Kidney tubule cell (primary cell): ENCODE results near the gene CAMP.
"Not testable (repeated sequence)": the region's sequence is repeated elsewhere in the genome, so short reads cannot be mapped to it uniquely, and the experiment has no call there.

Experiments
- DNase-seq: peaks from one replicate; pipeline ENCODE4 v3.0.0-alpha.2; 2018; ENCODE audit warnings: low spot score

Gene CAMP

GRCh38 chr3:48222616-48223513, at the start of gene CAMP:
TSS of gene CAMP (plus strand) at chr3:48223495. CDS start at chr3:48223512, 17 bp downstream.
- DNase-seq: peak; percentile 81

- no peak for DNase-seq
Observed at GRCh38 chr3:48178072-48178471, 45.2 kb upstream of the CAMP start.

GRCh38 chr3:48180021-48180420, 43.3 kb upstream of the CAMP start:
- no peak for DNase-seq

- DNase-seq: peak; percentile 19
Observed at GRCh38 chr3:48180531-48181253, 42.6 kb upstream of the CAMP start.

- no peak for DNase-seq
Observed at GRCh38 chr3:48184299-48184698, 39.0 kb upstream of the CAMP start.

- DNase-seq: no peak
Observed at GRCh38 chr3:48185129-48185528, 38.2 kb upstream of the CAMP start.

- no peak for DNase-seq
Observed at GRCh38 chr3:48186631-48187300, 36.5 kb upstream of the CAMP start.

GRCh38 chr3:48187301-48187578, 36.1 kb upstream of the CAMP start:
- DNase-seq: peak; percentile 22

- DNase-seq: no peak
Observed at GRCh38 chr3:48187579-48188265, 35.6 kb upstream of the CAMP start.

GRCh38 chr3:48188266-48189201, 34.8 kb upstream of the CAMP start, which contains the start of gene CDC25A:
TSS of gene CDC25A (minus strand) at chr3:48188417. CDS start at chr3:48187947, 470 bp downstream.
- DNase-seq: peak; percentile 99

GRCh38 chr3:48189321-48189720, 34.0 kb upstream of the CAMP start:
- DNase-seq: no peak

- no peak for DNase-seq
Observed at GRCh38 chr3:48190911-48191310, 32.4 kb upstream of the CAMP start.

- peak; percentile 58 for DNase-seq
Observed at GRCh38 chr3:48194446-48195071, 28.7 kb upstream of the CAMP start.

GRCh38 chr3:48196611-48197010, 26.7 kb upstream of the CAMP start:
- DNase-seq: no peak

- no peak for DNase-seq
Observed at GRCh38 chr3:48199117-48199516, 24.2 kb upstream of the CAMP start.

- DNase-seq: no peak
Observed at GRCh38 chr3:48202632-48203031, 20.7 kb upstream of the CAMP start.

GRCh38 chr3:48208076-48208475, 15.2 kb upstream of the CAMP start:
- DNase-seq: no peak

GRCh38 chr3:48209445-48209844, 13.8 kb upstream of the CAMP start:
- DNase-seq: no peak

GRCh38 chr3:48210534-48210933, 12.8 kb upstream of the CAMP start:
- DNase-seq: not testable (repeated sequence)

- not testable (repeated sequence) for DNase-seq
Observed at GRCh38 chr3:48211776-48212175, 11.5 kb upstream of the CAMP start.

- no peak for DNase-seq
Observed at GRCh38 chr3:48214225-48214624, 9.1 kb upstream of the CAMP start.
